CD4-positive, alpha-beta T cell treated with Interleukin-4 for 1 hour (primary cell): ENCODE measurements around the gene TMEM263.
A peak's percentile ranks its signal among the peaks of the same experiment; 100 is the strongest.
"Not testable (repeated sequence)": the region's sequence is repeated elsewhere in the genome, so short reads cannot be mapped to it uniquely, and the experiment has no call there.

Experiments used
- DNase-seq, 2 donors: peaks; one replicate each; pipeline ENCODE4 v3.0.0-alpha.2; 2020 to 2022

The TMEM263 gene

GRCh38 chr12:106955377-106956047, at the start of gene TMEM263:
Gene TMEM263, plus strand, starts transcription at chr12:106955907. Its CDS starts 11,210 bp downstream, at chr12:106967117.
- DNase-seq, result peak; percentile 96

- no peak for DNase-seq
These were observed 49.0 kb upstream of the TMEM263 start for GRCh38 chr12:106906715-106907114.

- DNase-seq, result no peak
These were observed 48.3 kb upstream of the TMEM263 start for GRCh38 chr12:106907411-106907810.

- DNase-seq, result no peak
These were observed 47.9 kb upstream of the TMEM263 start for GRCh38 chr12:106907846-106908245.

- no peak for DNase-seq
These were observed 47.1 kb upstream of the TMEM263 start for GRCh38 chr12:106908561-106908960.

- DNase-seq, result no peak
These were observed 45.5 kb upstream of the TMEM263 start for GRCh38 chr12:106910202-106910601.

- DNase-seq, result no peak
These were observed 44.1 kb upstream of the TMEM263 start for GRCh38 chr12:106911581-106911980.

GRCh38 chr12:106913456-106913855, 42.3 kb upstream of the TMEM263 start:
- no peak for DNase-seq

- DNase-seq, result peak in 1 of 2 donors; percentile 12
These were observed 40.7 kb upstream of the TMEM263 start for GRCh38 chr12:106914796-106915634.

- DNase-seq, result no peak
These were observed 40.1 kb upstream of the TMEM263 start for GRCh38 chr12:106915635-106916026.

- no peak for DNase-seq
These were observed 38.2 kb upstream of the TMEM263 start for GRCh38 chr12:106917503-106917902.

GRCh38 chr12:106918746-106919145, 37.0 kb upstream of the TMEM263 start:
- no peak for DNase-seq

- peak in 1 of 2 donors; percentile 54 for DNase-seq
These were observed 35.7 kb upstream of the TMEM263 start for GRCh38 chr12:106919910-106920544.

- DNase-seq, result not testable (repeated sequence)
These were observed 33.7 kb upstream of the TMEM263 start for GRCh38 chr12:106921976-106922375.

GRCh38 chr12:106923594-106923993, 32.1 kb upstream of the TMEM263 start:
- DNase-seq, result not testable (repeated sequence)

- DNase-seq, result no peak
These were observed 31.3 kb upstream of the TMEM263 start for GRCh38 chr12:106924268-106924861.

GRCh38 chr12:106926657-106927056, 29.1 kb upstream of the TMEM263 start:
- DNase-seq, result no peak

- DNase-seq, result no peak
These were observed 21.4 kb upstream of the TMEM263 start for GRCh38 chr12:106934277-106934676.

- no peak for DNase-seq
These were observed 14.1 kb upstream of the TMEM263 start for GRCh38 chr12:106941481-106942156.

GRCh38 chr12:106942775-106943174, 12.9 kb upstream of the TMEM263 start:
- no peak for DNase-seq

- no peak for DNase-seq
These were observed 10.4 kb upstream of the TMEM263 start for GRCh38 chr12:106945261-106945851.

- no peak for DNase-seq
These were observed 8.2 kb upstream of the TMEM263 start for GRCh38 chr12:106947461-106947860.
